Measurements from ENCODE around the gene TBX18. TPM values are rescaled to one million over a fixed set of nuclear protein-coding genes. Genes with fewer than 3 reads are reported as not detected.

Gene TBX18
- total and polyA plus RNA-seq, 4 donors: 0.10 to 0.59 (median 0.19) TPM; not detected in 1

GRCh38 chr6:84688141-84688873, 76.1 kb downstream of the TBX18 start:
- DNase-seq (ENCODE audit: low spot score): no peak
- Histone ChIP-seq H3K27ac (ENCODE audit: low read depth in 1 of 2, low read length in 2 of 2) (no peak overlapping the region), H3K36me3 (ENCODE audit: control insufficient read depth in 4 of 4, insufficient read depth in 3 of 4, low read depth in 1 of 4, low read length in 3 of 4) (no peaks in the 10 kb centered on the region), H3K4me3 (ENCODE audit: low read depth in 1 of 3, low read length in 3 of 3) (no peak overlapping the region), H3K27me3 (ENCODE audit: control insufficient read depth in 4 of 4, insufficient read depth in 4 of 4, low read length in 3 of 4) (no peaks in the 10 kb centered on the region), H3K9ac (ENCODE audit: low read depth in 1 of 2, low read length in 2 of 2) (no peak overlapping the region), H3K4me1 (ENCODE audit: control insufficient read depth in 4 of 4, insufficient read depth in 4 of 4, low read length in 3 of 4) (no peaks in the 10 kb centered on the region), H3K9me3 (ENCODE audit: control insufficient read depth in 4 of 4, low read length in 3 of 4) (no peaks in the 10 kb centered on the region)
- TF ChIP-seq SP1 (IDR thresholded peaks at IDR 0.05) (no peak), MAX (IDR thresholded peaks at IDR 0.05) (no peak), YY1 (IDR thresholded peaks at IDR 0.05) (no peak), REST (IDR thresholded peaks at IDR 0.05) (no peak), RAD21 (IDR thresholded peaks at IDR 0.05) (no peak), EGR1 (IDR thresholded peaks at IDR 0.05; ENCODE audit: low read depth in 2 of 2) (no peak), ATF3 (IDR thresholded peaks at IDR 0.05) (no peak), GABPA (IDR thresholded peaks at IDR 0.05 in 1 of 2, conservative IDR thresholded peaks at IDR 0.05 in 1 of 2) (no peak)
- 50% methylated on average over 7 of the region's 7 CpGs for WGBS

- Histone ChIP-seq H3K36me3 (ENCODE audit: control insufficient read depth in 4 of 4, insufficient read depth in 3 of 4, low read depth in 1 of 4, low read length in 3 of 4) (no peaks in the 10 kb centered on the region), H3K4me3 (ENCODE audit: low read depth in 1 of 3, low read length in 3 of 3) (no peak overlapping the region), H3K9ac (ENCODE audit: low read depth in 1 of 2, low read length in 2 of 2) (no peak overlapping the region), H3K9me3 (ENCODE audit: control insufficient read depth in 4 of 4, low read length in 3 of 4) (no peaks in the 10 kb centered on the region), H3K4me1 (ENCODE audit: control insufficient read depth in 4 of 4, insufficient read depth in 4 of 4, low read length in 3 of 4) (no peaks in the 10 kb centered on the region), H3K27ac (ENCODE audit: low read depth in 1 of 2, low read length in 2 of 2) (no peak overlapping the region), H3K27me3 (ENCODE audit: control insufficient read depth in 4 of 4, insufficient read depth in 4 of 4, low read length in 3 of 4) (no peaks in the 10 kb centered on the region)
- 78% methylated on average over 7 of the region's 7 CpGs for WGBS
- TF ChIP-seq EGR1 (IDR thresholded peaks at IDR 0.05; ENCODE audit: low read depth in 2 of 2): no peak
- TF ChIP-seq JUND (IDR thresholded peaks at IDR 0.05): no peak
- no peak for TF ChIP-seq HNF4G (IDR thresholded peaks at IDR 0.05)
- no peak for TF ChIP-seq RAD21 (IDR thresholded peaks at IDR 0.05)
- no peak for TF ChIP-seq NR2F2 (IDR thresholded peaks at IDR 0.05)
- no peak for TF ChIP-seq HNF4A (conservative IDR thresholded peaks at IDR 0.05)
- no peak for TF ChIP-seq REST (IDR thresholded peaks at IDR 0.05)
- TF ChIP-seq TAF1 (conservative IDR thresholded peaks at IDR 0.05): no peak
- TF ChIP-seq RXRA (IDR thresholded peaks at IDR 0.05): no peak
- TF ChIP-seq GABPA (IDR thresholded peaks at IDR 0.05 in 1 of 2, conservative IDR thresholded peaks at IDR 0.05 in 1 of 2): no peak
- no peak for TF ChIP-seq FOXA2 (IDR thresholded peaks at IDR 0.05)
- no peak for TF ChIP-seq MAX (IDR thresholded peaks at IDR 0.05)
- no peak for TF ChIP-seq ZBTB33 (IDR thresholded peaks at IDR 0.05)
- TF ChIP-seq ATF3 (IDR thresholded peaks at IDR 0.05): no peak
- DNase-seq (ENCODE audit: low spot score): no peak
Measured at GRCh38 chr6:84687431-84687830, 77.0 kb downstream of the TBX18 start.
